Activated CD8-positive, alpha-beta T cell treated with anti-CD3 and anti-CD28 coated beads for 36 hours (primary cell): ENCODE data around the gene TERT. TPM values are rescaled to one million over a fixed set of nuclear protein-coding genes. Genes with fewer than 3 reads are reported as not detected.

Experiments used
- ATAC-seq: fragments of 200-7000 bp; cut with Tn5 transposase; one replicate; pipeline ENCODE4 v1.10.0; 2021; ENCODE audit warnings: mild to moderate bottlenecking, moderate library complexity
- CTCF ChIA-PET: fragments of 350-600 bp; sonication (Branson Sonifier 250); formaldehyde crosslinking; loops from one replicate; lab custom pipeline; 2021; ENCODE audit warnings: antibody characterized with exemption; lab: Charles Lee
- POLR2A ChIA-PET: fragments of 350-600 bp; sonication (Branson Sonifier 250); formaldehyde crosslinking; loops from one replicate; lab custom pipeline; 2021; ENCODE audit warnings: antibody characterized with exemption; lab: Charles Lee
- DNase-seq: peaks from one replicate; pipeline ENCODE4 v3.0.0-alpha.2; 2020
- H3K27ac Mint-ChIP-seq: one replicate; pipeline ENCODE4 v1.8.0; 2021; ENCODE audit warnings: mild to moderate bottlenecking, mixed read lengths
- H3K27me3 Mint-ChIP-seq: one replicate; pipeline ENCODE4 v1.8.0; 2021; ENCODE audit warnings: mixed read lengths
- H3K36me3 Mint-ChIP-seq: one replicate; pipeline ENCODE4 v1.8.0; 2021; ENCODE audit warnings: low read depth, mixed read lengths
- H3K4me1 Mint-ChIP-seq: one replicate; pipeline ENCODE4 v1.8.0; 2021; ENCODE audit warnings: low read depth, mixed read lengths
- H3K4me3 Mint-ChIP-seq: one replicate; pipeline ENCODE4 v1.8.0; 2021; ENCODE audit warnings: mild to moderate bottlenecking, moderate library complexity, mixed read lengths
- H3K9me3 Mint-ChIP-seq: one replicate; pipeline ENCODE4 v1.8.0; 2021; ENCODE audit warnings: mixed read lengths
- intact Hi-C: fragments of 100-400 bp; cut with micrococcal nuclease; formaldehyde crosslinking; loops from one replicate; pipeline ENCODE4 v1.10.0; 2022
- total RNA-seq, 2 experiments: library from RNA; stranded (reverse); gene quantifications; one replicate each; pipeline ENCODE4 v1.2.3, GENCODE V29; 2021
- TF ChIP-seq, protein P1 (sequence below): fragments of 200-600 bp; IDR thresholded peaks from one replicate; pipeline ENCODE4 v1.8.0; 2022; ENCODE audit warnings: antibody characterized with exemption, mild to moderate bottlenecking

TERT gene
- total RNA-seq, 2 experiments from 2014 or later = 12.5 to 12.7 TPM

DNA sequence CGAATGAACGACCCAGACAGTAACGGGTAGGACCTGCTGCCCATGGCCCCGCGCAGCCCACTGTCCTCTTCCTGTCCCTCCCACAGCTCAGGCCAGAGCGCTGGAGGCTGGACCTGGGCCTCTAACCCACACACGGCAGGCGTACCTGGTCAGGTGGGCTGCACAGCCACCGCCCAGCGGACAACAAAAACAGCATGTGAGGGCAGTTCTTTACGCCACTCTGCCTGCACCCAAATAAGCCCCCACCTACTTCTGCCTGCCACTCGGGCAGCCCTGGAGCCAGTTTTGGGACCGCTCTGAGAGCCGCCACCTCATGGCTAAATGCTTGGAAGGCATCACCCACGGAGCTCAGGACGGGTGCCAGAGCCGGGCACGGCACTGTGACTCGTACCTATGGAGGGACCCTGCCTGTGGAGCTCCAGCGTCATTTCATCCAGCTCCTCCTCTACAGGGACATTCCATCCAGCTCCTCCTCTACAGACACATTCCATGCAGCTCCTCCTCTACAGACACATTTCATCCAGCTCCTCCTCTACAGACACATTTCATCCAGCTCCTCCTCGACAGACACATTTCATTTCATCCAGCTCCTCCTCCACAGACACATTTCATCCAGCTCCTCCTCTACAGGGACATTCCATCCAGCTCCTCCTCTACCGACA lies 31.1 kb upstream of the TERT start:
- TF ChIP-seq, protein P1, sequence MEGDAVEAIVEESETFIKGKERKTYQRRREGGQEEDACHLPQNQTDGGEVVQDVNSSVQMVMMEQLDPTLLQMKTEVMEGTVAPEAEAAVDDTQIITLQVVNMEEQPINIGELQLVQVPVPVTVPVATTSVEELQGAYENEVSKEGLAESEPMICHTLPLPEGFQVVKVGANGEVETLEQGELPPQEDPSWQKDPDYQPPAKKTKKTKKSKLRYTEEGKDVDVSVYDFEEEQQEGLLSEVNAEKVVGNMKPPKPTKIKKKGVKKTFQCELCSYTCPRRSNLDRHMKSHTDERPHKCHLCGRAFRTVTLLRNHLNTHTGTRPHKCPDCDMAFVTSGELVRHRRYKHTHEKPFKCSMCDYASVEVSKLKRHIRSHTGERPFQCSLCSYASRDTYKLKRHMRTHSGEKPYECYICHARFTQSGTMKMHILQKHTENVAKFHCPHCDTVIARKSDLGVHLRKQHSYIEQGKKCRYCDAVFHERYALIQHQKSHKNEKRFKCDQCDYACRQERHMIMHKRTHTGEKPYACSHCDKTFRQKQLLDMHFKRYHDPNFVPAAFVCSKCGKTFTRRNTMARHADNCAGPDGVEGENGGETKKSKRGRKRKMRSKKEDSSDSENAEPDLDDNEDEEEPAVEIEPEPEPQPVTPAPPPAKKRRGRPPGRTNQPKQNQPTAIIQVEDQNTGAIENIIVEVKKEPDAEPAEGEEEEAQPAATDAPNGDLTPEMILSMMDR = no peak
- no peak for ATAC-seq
- CTCF ChIA-PET = interaction anchor here (0.5 to 2.0 kb wide), 2 partner anchors 9 to 169 kb away, joined by 3 to 5 read pairs; no protein-coding TSS in a partner anchor

DNA sequence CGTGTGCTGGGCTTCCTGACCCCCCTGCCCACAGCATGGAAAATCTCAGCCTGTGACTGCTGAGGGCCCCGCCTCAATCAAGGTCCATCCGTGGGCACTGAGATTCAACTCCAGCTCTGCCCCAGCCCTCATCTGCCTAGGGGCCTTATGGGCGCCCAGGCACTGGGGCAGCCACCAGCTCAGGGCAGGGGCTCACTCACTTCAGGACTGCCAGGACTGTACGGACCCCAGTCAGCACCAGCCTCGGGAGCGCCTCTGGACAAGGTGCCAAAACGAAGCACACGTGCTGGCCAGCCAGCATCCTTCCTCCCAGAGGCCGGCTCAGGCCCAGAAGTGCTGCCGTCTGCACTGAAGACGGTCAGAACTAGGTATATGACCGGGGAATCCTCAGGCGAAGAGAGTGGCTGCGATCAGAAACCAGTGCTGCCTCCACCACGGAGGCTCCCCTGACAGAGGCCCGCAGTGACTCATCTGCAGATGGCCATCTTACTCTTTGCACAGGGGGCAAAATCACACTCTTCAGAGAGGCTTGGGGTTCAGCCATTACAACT lies 30.4 kb upstream of the TERT start:
- H3K27ac Mint-ChIP-seq = no peak overlapping the region

More for the DNA sequence above, 31.1 kb upstream of the TERT start:
- peaks cover 3% of the 10 kb centered on the region for H3K4me1 Mint-ChIP-seq
- intact Hi-C loops = no loop called here
- POLR2A ChIA-PET = interaction anchor here (0.6 kb wide), 2 partner anchors 271 to 617 kb away, joined by 3 read pairs; no protein-coding TSS in a partner anchor
- H3K9me3 Mint-ChIP-seq = no peaks in the 10 kb centered on the region
- H3K36me3 Mint-ChIP-seq = peaks cover 7% of the 10 kb centered on the region
- no peak for DNase-seq
- no peak overlapping the region for H3K27ac Mint-ChIP-seq
- H3K4me3 Mint-ChIP-seq = no peak overlapping the region
- H3K27me3 Mint-ChIP-seq = no peaks in the 10 kb centered on the region

DNA sequence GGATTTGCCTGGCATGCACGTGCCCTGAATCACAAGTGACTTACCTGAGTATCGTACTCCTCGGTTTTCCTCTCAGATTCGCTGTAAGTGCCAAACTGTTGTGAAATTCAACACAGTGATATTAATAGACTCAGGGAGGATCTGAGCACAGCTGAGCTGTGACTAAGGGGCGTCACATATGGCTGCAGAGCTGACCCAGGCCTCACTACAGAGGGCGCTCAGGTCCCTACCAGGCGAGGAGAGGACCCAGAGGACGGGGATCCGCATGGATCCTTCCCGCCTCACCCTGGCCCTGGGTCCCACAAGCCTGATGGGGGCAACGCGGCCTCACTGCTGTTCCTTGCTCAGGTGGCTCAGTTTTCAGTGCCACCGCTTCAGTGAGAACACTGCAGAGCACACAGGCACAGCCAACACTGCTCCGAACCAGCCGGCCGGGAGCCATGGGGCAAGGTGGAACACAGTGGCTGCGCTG lies 29.9 kb upstream of the TERT start:
- ATAC-seq = no peak
- Mint-ChIP-seq H3K4me1 (peaks cover 3% of the 10 kb centered on the region), H3K9me3 (no peaks in the 10 kb centered on the region), H3K27me3 (no peaks in the 10 kb centered on the region), H3K27ac (no peak overlapping the region), H3K4me3 (no peak overlapping the region), H3K36me3 (peaks cover 10% of the 10 kb centered on the region)
- no peak for DNase-seq
- CTCF ChIA-PET = no interaction called here
- POLR2A ChIA-PET = no interaction called here
- TF ChIP-seq, protein P1 = no peak
- intact Hi-C loops = no loop called here

More for the DNA sequence above, 30.4 kb upstream of the TERT start:
- Mint-ChIP-seq H3K4me3 (no peak overlapping the region), H3K27me3 (no peaks in the 10 kb centered on the region), H3K36me3 (peaks cover 7% of the 10 kb centered on the region), H3K9me3 (no peaks in the 10 kb centered on the region), H3K4me1 (peaks cover 3% of the 10 kb centered on the region)
- ChIA-PET CTCF (no interaction called here), POLR2A (no interaction called here)
- DNase-seq (no peak), ATAC-seq (no peak)
- TF ChIP-seq, protein P1 = no peak
- intact Hi-C loops = no loop called here

DNA sequence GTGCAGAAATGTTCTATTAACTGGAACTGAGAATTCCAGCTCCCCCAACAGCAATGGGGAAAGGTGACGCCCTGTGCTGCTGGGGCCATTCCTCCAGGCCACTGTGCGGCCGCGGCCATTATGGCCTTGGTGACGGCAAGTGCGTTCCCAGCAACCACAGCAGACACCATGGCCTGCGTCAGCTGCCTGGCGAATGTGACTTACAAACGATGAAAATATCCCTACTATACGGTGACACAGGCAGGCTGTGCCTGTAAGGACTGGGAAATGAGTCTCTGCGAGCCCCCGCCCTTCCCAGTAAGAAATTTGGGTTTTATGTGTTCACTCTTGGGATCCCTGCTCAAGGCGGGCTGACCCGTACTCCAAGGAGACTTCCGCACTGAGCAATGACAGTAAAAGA lies 29.4 kb upstream of the TERT start:
- H3K27me3 Mint-ChIP-seq = no peaks in the 10 kb centered on the region
- DNase-seq (no peak), ATAC-seq (no peak)
- intact Hi-C loops = no loop called here
- no peak overlapping the region for H3K4me3 Mint-ChIP-seq
- ChIA-PET CTCF (no interaction called here), POLR2A (no interaction called here)
- no peaks in the 10 kb centered on the region for H3K9me3 Mint-ChIP-seq
- H3K27ac Mint-ChIP-seq = no peak overlapping the region
- H3K36me3 Mint-ChIP-seq = peaks cover 10% of the 10 kb centered on the region
- TF ChIP-seq, protein P1 = no peak
- H3K4me1 Mint-ChIP-seq = peaks cover 3% of the 10 kb centered on the region

DNA sequence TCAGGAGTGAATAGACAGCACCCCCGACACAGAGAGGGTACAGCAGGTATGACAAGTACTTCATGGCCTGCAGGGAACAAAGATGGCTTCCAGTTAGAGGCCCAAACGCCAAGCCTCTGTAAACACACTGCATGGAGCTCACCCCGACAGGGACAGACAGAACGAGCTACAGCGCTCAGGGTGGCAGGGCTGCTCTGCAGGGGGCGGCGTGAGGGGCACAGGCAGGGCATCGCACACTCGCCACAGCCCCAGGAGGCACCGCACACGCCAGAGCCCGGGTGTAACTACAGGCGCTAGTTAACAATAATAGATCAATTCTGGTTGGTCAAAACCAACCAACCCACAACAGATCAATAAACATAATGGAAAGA lies 28.9 kb upstream of the TERT start:
- POLR2A ChIA-PET = no interaction called here
- H3K27me3 Mint-ChIP-seq = no peaks in the 10 kb centered on the region
- H3K4me1 Mint-ChIP-seq = peaks cover 3% of the 10 kb centered on the region
- DNase-seq (no peak), ATAC-seq (no peak)
- H3K9me3 Mint-ChIP-seq = no peaks in the 10 kb centered on the region
- H3K4me3 Mint-ChIP-seq = no peak overlapping the region
- CTCF ChIA-PET = no interaction called here
- intact Hi-C loops = no loop called here
- TF ChIP-seq, protein P1 = no peak
- H3K36me3 Mint-ChIP-seq = peaks cover 10% of the 10 kb centered on the region
- no peak overlapping the region for H3K27ac Mint-ChIP-seq
